Transverse colon (tissue), 4 donors: ENCODE results near the gene PIAS1. TPM values are rescaled to one million over a fixed set of nuclear protein-coding genes. Genes with fewer than 3 reads are reported as not detected.
"Not testable (repeated sequence)": the region's sequence is repeated elsewhere in the genome, so short reads cannot be mapped to it uniquely, and the experiment has no call there.

ENCODE experiments used
- DNase-seq: peaks from one replicate; pipeline ENCODE4 v3.0.0-alpha.2; 2019
- H3K27ac ChIP-seq, 4 donors: fragments of 200-600 bp; sonication (generic); 2 replicates each; pipeline ENCODE4 v1.5.1; 2016 to 2018; ENCODE audit warnings: inconsistent platforms in 4 of 4
- H3K27me3 ChIP-seq: fragments of 200-600 bp; sonication (generic); 2 replicates; pipeline ENCODE4 v1.5.1; 2017; ENCODE audit warnings: inconsistent platforms
- H3K36me3 ChIP-seq, 4 donors: fragments of 200-600 bp; sonication (generic); 2 replicates each; pipeline ENCODE4 v1.5.1; 2017 to 2019; ENCODE audit warnings: inconsistent platforms in 4 of 4
- H3K4me1 ChIP-seq, 4 donors: fragments of 200-600 bp; sonication (generic); 2 replicates each; pipeline ENCODE4 v1.5.1; 2017 to 2020; ENCODE audit warnings: inconsistent platforms in 4 of 4
- H3K4me3 ChIP-seq, 4 donors: fragments of 200-600 bp; sonication (generic); 1 replicate in 1 of 4; 2 replicates in 3 of 4; pipeline versions ENCODE4 v1.5.1 to v1.6.1; 2017 to 2019; ENCODE audit warnings: inconsistent platforms in 4 of 4
- H3K9me3 ChIP-seq, 2 donors: fragments of 200-600 bp; sonication (generic); 2 replicates each; pipeline ENCODE4 v1.5.1; 2017 to 2019; ENCODE audit warnings: inconsistent platforms in 2 of 2
- EP300 ChIP-seq: sonication (generic); formaldehyde crosslinking; IDR thresholded peaks from one replicate; pipeline ENCODE4 v1.6.1; 2017; ENCODE audit warnings: antibody characterized with exemption, low read depth
- POLR2A ChIP-seq: fragments of 450-650 bp; IDR thresholded peaks from one replicate; pipeline ENCODE4 v1.6.1; 2016; ENCODE audit warnings: antibody characterized with exemption, mild to moderate bottlenecking, moderate library complexity
- POLR2AphosphoS5 ChIP-seq, 3 donors: sonication (generic); formaldehyde crosslinking; IDR thresholded peaks; one replicate each; pipeline ENCODE4 v1.6.1; 2016; ENCODE audit warnings: antibody characterized with exemption in 3 of 3
- WGBS, 2 donors: methylation state at CpG; one replicate each; pipeline ENCODE4 v1.1.5; 2018; ENCODE audit warnings: low coverage in 1 of 2; 5-methylcytosine and 5-hydroxymethylcytosine counted together
- in situ Hi-C, 4 donors: fragments of 200-750 bp; cut with MboI; loops; one replicate each; pipeline versions ENCODE4 v1.15.0 to v1.15.1; 2017; ENCODE audit warnings: low sequenced_read_pairs in 3 of 4, low pct_ligation_motif_present in 1 of 4, low pct_unique_long_range_greater_than_20kb in 1 of 4
- intact Hi-C: fragments of 100-400 bp; cut with DNase I; formaldehyde crosslinking; loops from one replicate; pipeline ENCODE4 v1.15.1; 2023; ENCODE audit warnings: low total_unique reads
- total RNA-seq, 4 donors: library from RNA; depleted of rRNA; stranded (reverse); fragments of >200 nt; gene quantifications; one replicate each; pipeline ENCODE4 v1.1.0, GENCODE V29; 2016
- TF ChIP-seq, protein P1 (sequence below), 5 experiments: fragments of 200-600 bp in 3 of 5; fragments of 450-650 bp in 2 of 5; sonication (generic) in 3 of 5; IDR thresholded peaks; 1 replicate in 2 of 5; 2 replicates in 3 of 5; pipeline ENCODE4 v1.5.1; 2016 to 2017; ENCODE audit warnings: antibody characterized with exemption in 5 of 5, inconsistent platforms in 3 of 5, mild to moderate bottlenecking in 2 of 5, moderate library complexity in 1 of 5

PIAS1 gene
- total RNA-seq, 4 donors from 2014 or later, result 34.0 to 141 (median 55.4) TPM

DNA sequence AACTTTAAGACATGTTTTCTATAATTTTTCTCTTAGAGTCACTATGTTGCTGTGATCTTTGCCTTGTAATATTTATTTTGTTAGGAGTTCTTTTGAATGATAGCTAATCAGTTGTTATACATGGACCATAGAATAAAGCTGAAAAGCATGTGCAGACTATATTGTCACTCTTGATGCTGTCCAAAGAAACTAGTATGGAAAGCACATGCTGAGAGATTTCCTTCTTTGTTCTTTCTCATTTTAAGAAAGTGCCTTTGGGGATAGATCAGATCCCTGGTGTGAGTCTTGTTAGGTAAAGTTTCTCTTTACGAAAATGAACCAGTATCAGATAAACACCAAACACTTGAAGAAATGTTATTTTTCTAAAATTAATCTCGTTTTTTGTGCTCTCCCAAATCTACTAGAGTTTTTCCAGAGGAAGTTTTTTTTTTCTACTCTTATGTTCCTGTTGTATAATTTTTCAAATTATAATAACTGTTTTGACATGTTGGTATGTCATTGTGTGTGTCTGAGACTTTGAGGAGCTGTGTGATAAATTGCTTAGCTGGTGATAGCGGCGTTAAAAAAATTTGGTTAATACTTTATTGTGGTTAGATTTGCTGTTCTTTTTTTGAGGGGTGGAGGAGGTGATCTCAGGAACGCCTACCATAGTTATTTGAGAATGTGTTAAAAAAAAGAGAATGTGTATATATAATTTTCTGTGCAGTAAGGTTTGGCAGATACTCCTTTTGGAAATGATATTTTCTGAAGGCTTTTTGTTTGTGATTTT, 2.2 kb downstream of the PIAS1 start:
- in situ Hi-C loops (loop anchor here in 3 of 4 donors (25.0 kb wide), 2 partner anchors 106 to 194 kb away; no protein-coding TSS in a partner anchor), intact Hi-C loops (loop anchor here (10.0 kb wide), 1 partner anchor 191 kb away; no protein-coding TSS in a partner anchor)

DNA sequence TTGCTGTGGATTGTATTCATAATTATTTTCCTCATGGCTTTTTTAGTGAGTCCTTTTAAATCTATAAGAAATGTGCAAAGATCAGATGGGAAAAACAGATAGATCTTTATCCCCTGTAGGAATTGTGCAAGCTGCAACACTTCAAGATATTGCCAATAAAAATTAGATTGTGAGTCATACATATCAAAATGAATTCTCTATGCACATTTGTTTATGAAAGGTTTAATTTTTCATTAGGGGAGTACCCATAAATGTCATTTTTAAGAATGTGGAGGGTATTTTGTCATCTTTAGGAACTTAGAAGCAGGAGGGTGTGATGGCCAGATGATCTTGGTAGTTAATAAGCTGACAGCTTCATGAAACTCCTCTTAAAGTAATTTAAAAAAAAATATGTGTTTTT, 2.9 kb downstream of the PIAS1 start:
- no peak overlapping the region for H3K27ac ChIP-seq
- no peaks in the 10 kb centered on the region for H3K36me3 ChIP-seq
- peaks cover 4 to 62% (median 36%) of the 10 kb centered on the region in 4 donors for H3K4me1 ChIP-seq
- DNase-seq, result no peak
- H3K9me3 ChIP-seq, result no peaks in the 10 kb centered on the region
- TF ChIP-seq POLR2AphosphoS5 (IDR thresholded peaks at IDR 0.05) (no peak), EP300 (no peak), POLR2A (no peak)
- TF ChIP-seq, protein P1, sequence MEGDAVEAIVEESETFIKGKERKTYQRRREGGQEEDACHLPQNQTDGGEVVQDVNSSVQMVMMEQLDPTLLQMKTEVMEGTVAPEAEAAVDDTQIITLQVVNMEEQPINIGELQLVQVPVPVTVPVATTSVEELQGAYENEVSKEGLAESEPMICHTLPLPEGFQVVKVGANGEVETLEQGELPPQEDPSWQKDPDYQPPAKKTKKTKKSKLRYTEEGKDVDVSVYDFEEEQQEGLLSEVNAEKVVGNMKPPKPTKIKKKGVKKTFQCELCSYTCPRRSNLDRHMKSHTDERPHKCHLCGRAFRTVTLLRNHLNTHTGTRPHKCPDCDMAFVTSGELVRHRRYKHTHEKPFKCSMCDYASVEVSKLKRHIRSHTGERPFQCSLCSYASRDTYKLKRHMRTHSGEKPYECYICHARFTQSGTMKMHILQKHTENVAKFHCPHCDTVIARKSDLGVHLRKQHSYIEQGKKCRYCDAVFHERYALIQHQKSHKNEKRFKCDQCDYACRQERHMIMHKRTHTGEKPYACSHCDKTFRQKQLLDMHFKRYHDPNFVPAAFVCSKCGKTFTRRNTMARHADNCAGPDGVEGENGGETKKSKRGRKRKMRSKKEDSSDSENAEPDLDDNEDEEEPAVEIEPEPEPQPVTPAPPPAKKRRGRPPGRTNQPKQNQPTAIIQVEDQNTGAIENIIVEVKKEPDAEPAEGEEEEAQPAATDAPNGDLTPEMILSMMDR (IDR thresholded peaks at IDR 0.05), result no peak
- H3K4me3 ChIP-seq, result no peak overlapping the region
- no peaks in the 10 kb centered on the region for H3K27me3 ChIP-seq
- intact Hi-C loops (loop anchor here (10.0 kb wide), 1 partner anchor 192 kb away; no protein-coding TSS in a partner anchor), in situ Hi-C loops (loop anchor here in 3 of 4 donors (25.0 kb wide), 2 partner anchors 105 to 195 kb away; no protein-coding TSS in a partner anchor)

More for the DNA sequence above, 2.2 kb downstream of the PIAS1 start:
- peak overlapping the region in 2 of 4 donors; percentile 96 to 98 for H3K4me3 ChIP-seq
- WGBS, 2 donors, result 49 to 61% methylated on average over 5 of the region's 5 CpGs
- TF ChIP-seq POLR2AphosphoS5 (IDR thresholded peaks at IDR 0.05), result no peak
- TF ChIP-seq, protein P1 (IDR thresholded peaks at IDR 0.05), result no peak
- TF ChIP-seq POLR2A, result no peak
- TF ChIP-seq EP300, result no peak
- H3K4me1 ChIP-seq, result peaks cover 0 to 54% (median 35%) of the 10 kb centered on the region in 4 donors
- peak overlapping the region in 3 of 4 donors; percentile 95 to 98 (median 97) for H3K27ac ChIP-seq
- no peak for DNase-seq
- H3K27me3 ChIP-seq, result no peaks in the 10 kb centered on the region
- H3K9me3 ChIP-seq, result no peaks in the 10 kb centered on the region
- H3K36me3 ChIP-seq, result no peaks in the 10 kb centered on the region

DNA sequence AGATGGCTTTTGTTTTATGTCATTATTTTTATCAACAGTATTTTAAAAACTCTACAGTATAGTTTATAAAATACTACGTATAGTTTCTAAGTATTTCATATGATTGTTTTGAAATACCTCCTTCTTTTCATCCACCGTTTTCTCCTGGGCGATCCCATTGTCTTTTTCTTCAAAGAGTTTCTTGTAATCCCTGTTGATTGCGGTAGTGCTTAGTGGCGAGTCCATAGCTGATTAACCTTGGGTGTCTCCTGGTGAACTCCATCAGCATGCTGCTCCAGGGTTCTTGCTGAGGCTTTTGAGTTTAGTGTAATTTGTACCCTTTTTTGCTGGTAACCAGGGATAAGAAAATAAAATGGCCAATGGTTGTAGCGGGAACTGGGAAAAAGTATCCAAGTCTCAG, 3.6 kb downstream of the PIAS1 start:
- TF ChIP-seq POLR2AphosphoS5 (IDR thresholded peaks at IDR 0.05) (no peak), POLR2A (no peak), EP300 (no peak)
- TF ChIP-seq, protein P1 (IDR thresholded peaks at IDR 0.05), result no peak
- H3K9me3 ChIP-seq, result no peaks in the 10 kb centered on the region
- no peak overlapping the region for H3K4me3 ChIP-seq
- no peak for DNase-seq
- 82 to 86% methylated on average over 6 of the region's 6 CpGs for WGBS, 2 donors
- H3K27ac ChIP-seq, result no peak overlapping the region
- no peaks in the 10 kb centered on the region for H3K36me3 ChIP-seq
- in situ Hi-C loops, result loop anchor here in 3 of 4 donors (25.0 kb wide), 2 partner anchors 105 to 195 kb away; no protein-coding TSS in a partner anchor
- no peaks in the 10 kb centered on the region for H3K27me3 ChIP-seq
- intact Hi-C loops, result loop anchor here (10.0 kb wide), 1 partner anchor 193 kb away; no protein-coding TSS in a partner anchor
- peaks cover 4 to 67% (median 38%) of the 10 kb centered on the region in 4 donors for H3K4me1 ChIP-seq

DNA sequence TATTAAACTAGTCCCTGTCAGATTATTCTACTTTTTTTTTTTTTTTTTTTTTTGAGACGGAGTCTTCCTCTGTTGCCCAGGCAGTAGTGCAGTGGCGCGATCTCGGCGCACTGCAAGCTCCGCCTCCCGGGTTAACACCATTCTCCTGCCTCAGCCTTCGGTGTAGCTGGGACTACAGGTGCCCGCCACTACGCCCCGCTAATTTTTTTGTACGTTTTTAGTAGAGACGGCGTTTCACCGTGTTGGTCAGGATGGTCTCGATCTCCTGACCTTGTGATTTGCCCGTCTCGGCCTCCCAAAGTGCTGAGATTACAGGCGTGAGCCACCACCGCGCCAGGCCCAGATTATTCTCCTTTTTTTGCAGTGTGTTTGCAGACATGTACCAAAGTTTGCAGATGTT, 4.9 kb downstream of the PIAS1 start:
- not testable (repeated sequence) for H3K9me3 ChIP-seq, H3K27me3 ChIP-seq, H3K27ac ChIP-seq, DNase-seq, H3K36me3 ChIP-seq, H3K4me3 ChIP-seq
- WGBS, 2 donors, result 94 to 100% methylated on average over 5 to 21 of the region's 21 CpGs
- H3K4me1 ChIP-seq, result peaks cover 14 to 74% (median 43%) of the 10 kb centered on the region in 4 donors
- intact Hi-C loops (loop anchor here (10.0 kb wide), 1 partner anchor 194 kb away; no protein-coding TSS in a partner anchor), in situ Hi-C loops (loop anchor here in 3 of 4 donors (25.0 kb wide), 2 partner anchors 103 to 197 kb away; no protein-coding TSS in a partner anchor)
